DND-41 (cell line): ENCODE data around the gene PTGES.
"Not testable (repeated sequence)": the region's sequence is repeated elsewhere in the genome, so short reads cannot be mapped to it uniquely, and the experiment has no call there.

Experiments
- ATAC-seq: fragments of 200-7000 bp; cut with Tn5 transposase; 3 replicates; pipeline ENCODE4 v1.9.1; 2021; ENCODE audit warnings: low read depth; ENCODE audit not compliant: insufficient read depth
- DNase-seq: peaks from one replicate; pipeline ENCODE4 v3.0.0-alpha.2; 2020
- H2AFZ ChIP-seq: 2 replicates; pipeline ENCODE4 v1.6.0; 2012; ENCODE audit warnings: low read depth, low read length
- H3K27ac ChIP-seq: 2 replicates; pipeline ENCODE4 v1.5.1; 2012; ENCODE audit warnings: low read length, inconsistent platforms
- H3K27me3 ChIP-seq: fragments of 200-600 bp; sonication (generic); 2 replicates; pipeline ENCODE4 v1.6.0; 2012; ENCODE audit warnings: low read length, mild to moderate bottlenecking, inconsistent platforms; ENCODE audit not compliant: insufficient read depth, poor library complexity
- H3K36me3 ChIP-seq: 2 replicates; pipeline ENCODE4 v1.5.1; 2012; ENCODE audit warnings: low read length, inconsistent platforms; ENCODE audit not compliant: insufficient read depth
- H3K4me1 ChIP-seq: 2 replicates; pipeline ENCODE4 v1.5.1; 2012; ENCODE audit warnings: mild to moderate bottlenecking, low read length; ENCODE audit not compliant: insufficient read depth
- H3K4me2 ChIP-seq: 2 replicates; pipeline ENCODE4 v1.6.0; 2012; ENCODE audit warnings: mild to moderate bottlenecking, moderate library complexity, low read length, inconsistent platforms; ENCODE audit not compliant: insufficient read depth
- H3K4me3 ChIP-seq, 2 experiments: fragments of 200-600 bp in 1 of 2; shearing (Covaris generic) in 1 of 2; 2 replicates each; pipeline ENCODE4 v1.5.1; 2012 to 2016; ENCODE audit warnings: inconsistent platforms in 2 of 2, low read length in 2 of 2, mild to moderate bottlenecking in 2 of 2, low read depth in 1 of 2, moderate library complexity in 1 of 2
- H3K79me2 ChIP-seq: 2 replicates; pipeline ENCODE4 v1.6.0; 2012; ENCODE audit warnings: low read length, inconsistent platforms; ENCODE audit not compliant: insufficient read depth
- H3K9ac ChIP-seq: 2 replicates; pipeline ENCODE4 v1.6.0; 2012; ENCODE audit warnings: low read depth, mild to moderate bottlenecking, inconsistent platforms, low read length, moderate library complexity
- H3K9me3 ChIP-seq: 2 replicates; pipeline ENCODE4 v1.5.1; 2012; ENCODE audit warnings: low read length, moderate library complexity, mild to moderate bottlenecking, inconsistent platforms; ENCODE audit not compliant: insufficient read depth, severe bottlenecking
- H4K20me1 ChIP-seq: 2 replicates; pipeline ENCODE4 v1.6.0; 2012; ENCODE audit warnings: low read length; ENCODE audit not compliant: insufficient read depth
- EZH2 ChIP-seq: IDR thresholded peaks from 3 replicates; pipeline ENCODE4 v1.6.1; 2012; ENCODE audit warnings: borderline replicate concordance, low read depth, mild to moderate bottlenecking, moderate library complexity, low read length, inconsistent platforms; ENCODE audit not compliant: severe bottlenecking
- TF ChIP-seq, protein P1 (sequence below): IDR thresholded peaks from 2 replicates; pipeline ENCODE4 v1.5.1; 2012; ENCODE audit warnings: borderline replicate concordance, low read length, moderate library complexity, mild to moderate bottlenecking; ENCODE audit not compliant: poor library complexity, severe bottlenecking; ENCODE audit errors: extremely low read depth

PTGES gene

GRCh38 chr9:129794549-129794948, 41.7 kb upstream of the PTGES start:
- Histone ChIP-seq H3K4me1 (no peaks in the 10 kb centered on the region), H3K4me3 (no peak overlapping the region), H3K27ac (no peak overlapping the region), H3K27me3 (no peaks in the 10 kb centered on the region), H3K4me2 (no peak overlapping the region), H3K9ac (no peak overlapping the region), H4K20me1 (no peaks in the 10 kb centered on the region), H3K36me3 (no peaks in the 10 kb centered on the region), H2AFZ (no peak overlapping the region), H3K79me2 (no peaks in the 10 kb centered on the region), H3K9me3 (no peaks in the 10 kb centered on the region)
- no peak for ATAC-seq
- DNase-seq, result no peak
- TF ChIP-seq EZH2, result no peak
- TF ChIP-seq, protein P1, sequence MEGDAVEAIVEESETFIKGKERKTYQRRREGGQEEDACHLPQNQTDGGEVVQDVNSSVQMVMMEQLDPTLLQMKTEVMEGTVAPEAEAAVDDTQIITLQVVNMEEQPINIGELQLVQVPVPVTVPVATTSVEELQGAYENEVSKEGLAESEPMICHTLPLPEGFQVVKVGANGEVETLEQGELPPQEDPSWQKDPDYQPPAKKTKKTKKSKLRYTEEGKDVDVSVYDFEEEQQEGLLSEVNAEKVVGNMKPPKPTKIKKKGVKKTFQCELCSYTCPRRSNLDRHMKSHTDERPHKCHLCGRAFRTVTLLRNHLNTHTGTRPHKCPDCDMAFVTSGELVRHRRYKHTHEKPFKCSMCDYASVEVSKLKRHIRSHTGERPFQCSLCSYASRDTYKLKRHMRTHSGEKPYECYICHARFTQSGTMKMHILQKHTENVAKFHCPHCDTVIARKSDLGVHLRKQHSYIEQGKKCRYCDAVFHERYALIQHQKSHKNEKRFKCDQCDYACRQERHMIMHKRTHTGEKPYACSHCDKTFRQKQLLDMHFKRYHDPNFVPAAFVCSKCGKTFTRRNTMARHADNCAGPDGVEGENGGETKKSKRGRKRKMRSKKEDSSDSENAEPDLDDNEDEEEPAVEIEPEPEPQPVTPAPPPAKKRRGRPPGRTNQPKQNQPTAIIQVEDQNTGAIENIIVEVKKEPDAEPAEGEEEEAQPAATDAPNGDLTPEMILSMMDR, result no peak

- Histone ChIP-seq H3K9me3 (no peaks in the 10 kb centered on the region), H3K4me1 (no peaks in the 10 kb centered on the region), H3K9ac (no peak overlapping the region), H3K4me3 (no peak overlapping the region), H4K20me1 (no peaks in the 10 kb centered on the region), H3K79me2 (no peaks in the 10 kb centered on the region), H3K27me3 (no peaks in the 10 kb centered on the region), H3K27ac (no peak overlapping the region), H3K4me2 (no peak overlapping the region), H2AFZ (no peak overlapping the region), H3K36me3 (no peaks in the 10 kb centered on the region)
- DNase-seq (no peak), ATAC-seq (no peak)
- TF ChIP-seq EZH2, result no peak
- TF ChIP-seq, protein P1, result no peak
Measured at GRCh38 chr9:129786481-129786880, 33.6 kb upstream of the PTGES start.

DNA sequence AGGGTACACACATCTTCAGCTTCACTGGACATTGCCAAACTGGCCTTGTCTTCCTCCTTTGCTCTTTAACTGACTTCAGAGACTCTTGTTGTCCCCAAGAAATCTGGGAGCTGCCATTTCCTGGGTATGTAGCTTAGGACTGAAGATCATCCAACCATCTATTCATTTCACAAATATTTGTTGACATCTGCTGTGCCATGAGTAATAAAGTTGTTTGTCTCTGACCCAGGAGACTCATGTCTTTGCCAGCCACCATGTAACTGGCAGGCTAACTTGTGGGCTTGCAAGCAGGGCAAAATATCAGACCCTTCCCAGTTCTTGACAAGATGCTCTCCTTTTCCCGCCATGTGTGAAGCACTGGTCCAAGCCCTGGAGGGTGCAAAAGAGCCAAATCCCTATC, 33.0 kb upstream of the PTGES start:
- TF ChIP-seq, protein P1, result no peak
- no peak for TF ChIP-seq EZH2
- Histone ChIP-seq H3K4me1 (no peaks in the 10 kb centered on the region), H3K79me2 (no peaks in the 10 kb centered on the region), H2AFZ (no peak overlapping the region), H3K9ac (no peak overlapping the region), H4K20me1 (no peaks in the 10 kb centered on the region), H3K27me3 (no peaks in the 10 kb centered on the region), H3K4me3 (no peak overlapping the region), H3K36me3 (no peaks in the 10 kb centered on the region), H3K9me3 (no peaks in the 10 kb centered on the region), H3K4me2 (no peak overlapping the region), H3K27ac (no peak overlapping the region)
- DNase-seq, result no peak
- no peak for ATAC-seq

- DNase-seq, H3K27ac ChIP-seq: not testable (repeated sequence)
Measured at GRCh38 chr9:129784970-129785369, 32.1 kb upstream of the PTGES start.

More at GRCh38 chr9:129784970-129785369, 32.1 kb upstream of the PTGES start:
- not testable (repeated sequence) for H4K20me1 ChIP-seq, ATAC-seq, H3K36me3 ChIP-seq, H3K4me3 ChIP-seq, H3K4me1 ChIP-seq, H3K79me2 ChIP-seq, H3K4me2 ChIP-seq, H3K27me3 ChIP-seq, H3K9ac ChIP-seq, H2AFZ ChIP-seq, H3K9me3 ChIP-seq
